ENCODE data around the gene TRIM71. TPM values are rescaled to one million over a fixed set of nuclear protein-coding genes. Genes with fewer than 3 reads are reported as not detected.

Gene TRIM71
- total RNA-seq, 4 donors from 2014 or later: not detected

GRCh38 chr3:32835049-32835371 lies 17.2 kb downstream of the TRIM71 start:
- no peak overlapping the region for H3K27ac ChIP-seq
- no peaks in the 10 kb centered on the region for H3K36me3 ChIP-seq
- WGBS, 2 donors (ENCODE audit: low coverage in 1 of 2): 91 to 100% methylated on average over 2 of the region's 2 CpGs
- TF ChIP-seq POLR2A (IDR thresholded peaks at IDR 0.05) (no peak), CTCF (IDR thresholded peaks at IDR 0.05) (no peak), POLR2AphosphoS5 (IDR thresholded peaks at IDR 0.05) (no peak), EP300 (IDR thresholded peaks at IDR 0.05; ENCODE audit: low read depth) (no peak)
- no peaks in the 10 kb centered on the region for H3K4me1 ChIP-seq
- no peak overlapping the region for H3K4me3 ChIP-seq
- in situ Hi-C loops (cut with MboI; ENCODE audit: low pct_ligation_motif_present in 1 of 4, low pct_unique_long_range_greater_than_20kb in 1 of 4, low sequenced_read_pairs in 3 of 4): no loop called here
- no peaks in the 10 kb centered on the region for H3K9me3 ChIP-seq
- intact Hi-C loops (cut with DNase I; ENCODE audit: low total_unique reads): no loop called here
- peaks cover 11% of the 10 kb centered on the region for H3K27me3 ChIP-seq
- no peak for DNase-seq

- no peaks in the 10 kb centered on the region for H3K9me3 ChIP-seq
- H3K4me1 ChIP-seq: no peaks in the 10 kb centered on the region
- in situ Hi-C loops (cut with MboI; ENCODE audit: low pct_ligation_motif_present in 1 of 4, low pct_unique_long_range_greater_than_20kb in 1 of 4, low sequenced_read_pairs in 3 of 4): no loop called here
- WGBS, 2 donors (ENCODE audit: low coverage in 1 of 2): 55 to 61% methylated on average over 4 of the region's 4 CpGs
- H3K27me3 ChIP-seq: peaks cover 11% of the 10 kb centered on the region
- DNase-seq: no peak
- H3K27ac ChIP-seq: no peak overlapping the region
- H3K4me3 ChIP-seq: no peak overlapping the region
- H3K36me3 ChIP-seq: no peaks in the 10 kb centered on the region
- intact Hi-C loops (cut with DNase I; ENCODE audit: low total_unique reads): no loop called here
- TF ChIP-seq POLR2A (IDR thresholded peaks at IDR 0.05): no peak
- TF ChIP-seq EP300 (IDR thresholded peaks at IDR 0.05; ENCODE audit: low read depth): no peak
- TF ChIP-seq POLR2AphosphoS5 (IDR thresholded peaks at IDR 0.05): no peak
- TF ChIP-seq CTCF (IDR thresholded peaks at IDR 0.05): no peak
Measured at GRCh38 chr3:32835961-32836360, 18.2 kb downstream of the TRIM71 start.

GRCh38 chr3:32836601-32837000 lies 18.8 kb downstream of the TRIM71 start:
- no peak for DNase-seq
- Histone ChIP-seq H3K27ac (no peak overlapping the region), H3K36me3 (no peaks in the 10 kb centered on the region), H3K4me1 (no peaks in the 10 kb centered on the region), H3K27me3 (peaks cover 11% of the 10 kb centered on the region), H3K4me3 (no peak overlapping the region), H3K9me3 (no peaks in the 10 kb centered on the region)
- 61 to 83% methylated on average over 2 to 4 of the region's 4 CpGs for WGBS, 2 donors (ENCODE audit: low coverage in 1 of 2)
- intact Hi-C loops (cut with DNase I; ENCODE audit: low total_unique reads) (no loop called here), in situ Hi-C loops (cut with MboI; ENCODE audit: low pct_ligation_motif_present in 1 of 4, low pct_unique_long_range_greater_than_20kb in 1 of 4, low sequenced_read_pairs in 3 of 4) (no loop called here)
- TF ChIP-seq CTCF (IDR thresholded peaks at IDR 0.05) (no peak), POLR2A (IDR thresholded peaks at IDR 0.05) (no peak), POLR2AphosphoS5 (IDR thresholded peaks at IDR 0.05) (no peak), EP300 (IDR thresholded peaks at IDR 0.05; ENCODE audit: low read depth) (no peak)

GRCh38 chr3:32837366-32837765 lies 19.6 kb downstream of the TRIM71 start:
- no peaks in the 10 kb centered on the region for H3K9me3 ChIP-seq
- WGBS, 2 donors (ENCODE audit: low coverage in 1 of 2): 85 to 95% methylated on average over 5 to 11 of the region's 11 CpGs
- no peak overlapping the region for H3K27ac ChIP-seq
- no peak for DNase-seq
- intact Hi-C loops (cut with DNase I; ENCODE audit: low total_unique reads) (no loop called here), in situ Hi-C loops (cut with MboI; ENCODE audit: low pct_ligation_motif_present in 1 of 4, low pct_unique_long_range_greater_than_20kb in 1 of 4, low sequenced_read_pairs in 3 of 4) (no loop called here)
- peaks cover 11% of the 10 kb centered on the region for H3K27me3 ChIP-seq
- H3K36me3 ChIP-seq: no peaks in the 10 kb centered on the region
- no peak overlapping the region for H3K4me3 ChIP-seq
- no peaks in the 10 kb centered on the region for H3K4me1 ChIP-seq
- no peak for TF ChIP-seq CTCF (IDR thresholded peaks at IDR 0.05)
- no peak for TF ChIP-seq POLR2A (IDR thresholded peaks at IDR 0.05)
- TF ChIP-seq EP300 (IDR thresholded peaks at IDR 0.05; ENCODE audit: low read depth): no peak
- TF ChIP-seq POLR2AphosphoS5 (IDR thresholded peaks at IDR 0.05): no peak

Measured in transverse colon (tissue), 4 donors.